ENCODE data around the gene SAG. TPM values are rescaled to one million over a fixed set of nuclear protein-coding genes. Genes with fewer than 3 reads are reported as not detected.
A peak's percentile ranks its signal among the peaks of the same experiment; 100 is the strongest.

The SAG gene
- total and polyA plus RNA-seq, 11 donors: 1.4 TPM; not detected in 10

DNA sequence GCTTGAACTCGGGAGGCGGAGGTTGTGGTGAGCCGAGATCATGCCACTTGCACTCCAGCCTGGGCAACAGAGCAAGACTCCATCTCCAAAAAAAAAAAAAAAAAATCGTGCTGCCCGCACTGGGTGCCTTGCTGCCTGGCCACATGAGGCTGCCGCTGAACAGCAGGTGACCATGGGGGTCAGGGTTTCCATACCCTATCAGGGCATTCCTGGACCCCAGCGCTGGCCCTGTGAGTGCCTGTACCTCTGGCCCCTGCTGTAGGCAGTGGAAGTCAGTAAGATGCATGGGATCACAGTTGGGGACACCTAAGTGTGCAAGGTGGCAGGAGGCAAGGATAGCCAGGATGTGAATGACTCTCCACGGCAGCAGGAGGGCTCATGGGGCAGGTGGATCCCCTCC is 18.9 kb downstream of the SAG start:
- Histone ChIP-seq H3K27me3 (no peaks in the 10 kb centered on the region), H3K27ac (no peak overlapping the region), H3K36me3 (no peaks in the 10 kb centered on the region), H3K4me1 (peaks cover 0 to 14% (median 0%) of the 10 kb centered on the region in 12 donors), H3K4me3 (no peak overlapping the region), H3K9me3 (no peaks in the 10 kb centered on the region)
- intact Hi-C loops (cut with DNase I): no loop called here
- ATAC-seq (no peak), DNase-seq (no peak)
- 91 to 97% (median 96%) methylated on average over 5 to 8 of the region's 8 CpGs for WGBS, 4 donors
- TF ChIP-seq POLR2A (IDR thresholded peaks at IDR 0.05): no peak

DNA sequence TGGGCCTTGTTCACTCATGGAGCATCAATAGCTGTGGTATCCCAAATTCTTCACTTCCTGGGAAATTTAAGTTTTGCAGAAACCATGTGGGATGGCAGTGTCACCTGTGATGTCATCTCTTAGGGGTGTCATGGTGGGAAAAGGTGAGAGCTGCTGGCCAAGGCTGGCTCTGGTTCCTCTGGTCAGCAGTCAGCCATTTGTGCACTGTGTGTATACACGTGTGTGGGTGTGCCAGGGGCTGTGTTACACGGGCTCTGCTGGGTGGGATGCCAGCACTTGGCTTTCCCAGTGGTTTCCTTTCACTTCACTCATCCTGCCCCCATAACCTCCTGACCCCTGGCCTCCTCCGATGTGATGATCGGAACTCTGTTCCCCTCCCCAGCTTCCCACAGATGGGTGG is 21.3 kb downstream of the SAG start:
- ATAC-seq (no peak), DNase-seq (no peak)
- H3K27ac ChIP-seq: no peak overlapping the region
- 70 to 85% (median 73%) methylated on average over 4 of the region's 4 CpGs for WGBS, 4 donors
- no peaks in the 10 kb centered on the region for H3K9me3 ChIP-seq
- peaks cover 0 to 38% (median 0%) of the 10 kb centered on the region in 12 donors for H3K4me1 ChIP-seq
- TF ChIP-seq, protein P1, sequence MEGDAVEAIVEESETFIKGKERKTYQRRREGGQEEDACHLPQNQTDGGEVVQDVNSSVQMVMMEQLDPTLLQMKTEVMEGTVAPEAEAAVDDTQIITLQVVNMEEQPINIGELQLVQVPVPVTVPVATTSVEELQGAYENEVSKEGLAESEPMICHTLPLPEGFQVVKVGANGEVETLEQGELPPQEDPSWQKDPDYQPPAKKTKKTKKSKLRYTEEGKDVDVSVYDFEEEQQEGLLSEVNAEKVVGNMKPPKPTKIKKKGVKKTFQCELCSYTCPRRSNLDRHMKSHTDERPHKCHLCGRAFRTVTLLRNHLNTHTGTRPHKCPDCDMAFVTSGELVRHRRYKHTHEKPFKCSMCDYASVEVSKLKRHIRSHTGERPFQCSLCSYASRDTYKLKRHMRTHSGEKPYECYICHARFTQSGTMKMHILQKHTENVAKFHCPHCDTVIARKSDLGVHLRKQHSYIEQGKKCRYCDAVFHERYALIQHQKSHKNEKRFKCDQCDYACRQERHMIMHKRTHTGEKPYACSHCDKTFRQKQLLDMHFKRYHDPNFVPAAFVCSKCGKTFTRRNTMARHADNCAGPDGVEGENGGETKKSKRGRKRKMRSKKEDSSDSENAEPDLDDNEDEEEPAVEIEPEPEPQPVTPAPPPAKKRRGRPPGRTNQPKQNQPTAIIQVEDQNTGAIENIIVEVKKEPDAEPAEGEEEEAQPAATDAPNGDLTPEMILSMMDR (IDR thresholded peaks at IDR 0.05): no peak
- no peak for TF ChIP-seq POLR2A (IDR thresholded peaks at IDR 0.05)
- H3K36me3 ChIP-seq: no peaks in the 10 kb centered on the region
- no peaks in the 10 kb centered on the region for H3K27me3 ChIP-seq
- H3K4me3 ChIP-seq: no peak overlapping the region
- intact Hi-C loops (cut with DNase I): no loop called here

GRCh38 chr2:233329489-233330135 is 22.0 kb downstream of the SAG start:
- no peaks in the 10 kb centered on the region for H3K36me3 ChIP-seq
- DNase-seq: no peak
- peaks cover 0 to 41% (median 0%) of the 10 kb centered on the region in 12 donors for H3K4me1 ChIP-seq
- H3K4me3 ChIP-seq: no peak overlapping the region
- peak in 1 of 4 donors; percentile 10 for ATAC-seq
- H3K27me3 ChIP-seq: no peaks in the 10 kb centered on the region
- no peak overlapping the region for H3K27ac ChIP-seq
- 58 to 66% (median 64%) methylated on average over 7 of the region's 7 CpGs for WGBS, 4 donors
- intact Hi-C loops (cut with DNase I): no loop called here
- H3K9me3 ChIP-seq: no peaks in the 10 kb centered on the region
- TF ChIP-seq, protein P1 (IDR thresholded peaks at IDR 0.05): no peak
- TF ChIP-seq POLR2A (IDR thresholded peaks at IDR 0.05): no peak

- intact Hi-C loops (cut with DNase I): no loop called here
- ATAC-seq (peak; percentile 67 to 88 (median 77)), DNase-seq (peak; percentile 57 to 73 (median 69))
- 70 to 73% (median 72%) methylated on average over 15 of the region's 15 CpGs for WGBS, 4 donors
- TF ChIP-seq, protein P1 (IDR thresholded peaks at IDR 0.05): no peak
- no peak for TF ChIP-seq POLR2A (IDR thresholded peaks at IDR 0.05)
- peak overlapping the region in 7 of 12 donors; percentile 11 to 95 (median 55) for H3K27ac ChIP-seq
- peaks cover 0 to 41% (median 0%) of the 10 kb centered on the region in 12 donors for H3K4me1 ChIP-seq
- no peaks in the 10 kb centered on the region for H3K36me3 ChIP-seq
- no peaks in the 10 kb centered on the region for H3K27me3 ChIP-seq
- no peak overlapping the region for H3K4me3 ChIP-seq
- H3K9me3 ChIP-seq: no peaks in the 10 kb centered on the region
Measured at GRCh38 chr2:233331536-233331935, 23.9 kb downstream of the SAG start.

- H3K27me3 ChIP-seq: no peaks in the 10 kb centered on the region
- TF ChIP-seq, protein P1 (IDR thresholded peaks at IDR 0.05): no peak
- no peak for TF ChIP-seq POLR2A (IDR thresholded peaks at IDR 0.05)
- peak overlapping the region in 8 of 12 donors; percentile 6 to 95 (median 46) for H3K27ac ChIP-seq
- no peak overlapping the region for H3K4me3 ChIP-seq
- H3K36me3 ChIP-seq: no peaks in the 10 kb centered on the region
- 85 to 89% (median 87%) methylated on average over 4 of the region's 4 CpGs for WGBS, 4 donors
- no peaks in the 10 kb centered on the region for H3K9me3 ChIP-seq
- ATAC-seq: no peak
- H3K4me1 ChIP-seq: peaks cover 0 to 41% (median 0%) of the 10 kb centered on the region in 12 donors
- intact Hi-C loops (cut with DNase I): no loop called here
- DNase-seq: no peak
Measured at GRCh38 chr2:233332125-233332524, 24.5 kb downstream of the SAG start.
